A549 treated with Mapracorat at 1 μM for 4 hours (cell line): ENCODE measurements around the gene CALCB. TPM values are rescaled to one million over a fixed set of nuclear protein-coding genes. Genes with fewer than 3 reads are reported as not detected.

Source experiments
- total RNA-seq: library from RNA; stranded (reverse); fragments of 200-300 nt; extraction: Qiagen RNA extraction; gene quantifications from 5 replicates; pipeline ENCODE4 v1.2.3, GENCODE V29; 2022

Gene CALCB, protein sequence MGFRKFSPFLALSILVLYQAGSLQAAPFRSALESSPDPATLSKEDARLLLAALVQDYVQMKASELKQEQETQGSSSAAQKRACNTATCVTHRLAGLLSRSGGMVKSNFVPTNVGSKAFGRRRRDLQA
- 0.20 TPM in 1 of 5 replicates, not detected in the others for total RNA-seq

DNA sequence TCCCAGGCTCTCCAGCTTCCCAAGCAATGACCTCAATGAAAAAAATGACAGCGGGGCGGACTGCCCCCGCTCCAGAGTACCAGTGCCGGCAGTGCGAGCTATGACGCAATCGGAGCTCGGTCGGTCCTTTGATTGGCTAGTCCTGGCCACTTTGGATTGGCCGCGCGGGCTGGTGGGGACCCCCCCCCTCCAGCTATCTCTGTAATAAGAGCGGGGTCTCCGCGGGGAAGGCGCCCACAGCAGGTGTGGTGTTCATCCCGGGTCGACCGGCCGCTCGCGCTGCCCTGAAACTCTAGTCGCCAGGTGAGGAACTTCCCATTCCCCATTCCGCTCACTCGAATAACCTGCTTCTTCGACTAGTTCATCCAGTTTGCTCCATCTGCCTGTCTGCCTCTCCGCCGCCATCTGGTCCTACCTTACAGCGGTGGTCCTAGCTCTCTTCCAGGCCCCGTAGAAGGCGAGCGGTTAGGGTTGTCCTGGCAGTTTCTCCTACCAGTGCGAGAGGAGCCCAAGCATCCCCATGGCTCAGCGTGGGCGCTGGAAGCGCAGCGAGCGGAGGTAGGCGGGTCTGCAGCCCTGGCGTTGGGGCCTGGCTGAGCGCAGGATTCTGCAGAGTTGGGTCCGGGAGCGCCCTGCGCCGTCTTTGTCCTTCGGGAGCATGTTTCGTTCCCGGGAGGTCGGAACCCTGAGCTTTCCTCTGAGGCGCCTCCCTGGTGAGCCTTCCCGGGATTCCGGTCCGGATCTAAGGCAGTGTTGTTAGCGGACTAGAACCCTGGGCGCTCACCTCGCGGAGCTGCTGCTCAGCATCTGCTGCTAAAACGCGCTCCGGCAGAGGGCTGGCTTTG, at the start of gene CALCB:
Gene CALCB, plus strand, starts transcription at position 233 of the 845 bp plus-strand sequence. CDS start 1,126 bp downstream, outside the sequence.

DNA sequence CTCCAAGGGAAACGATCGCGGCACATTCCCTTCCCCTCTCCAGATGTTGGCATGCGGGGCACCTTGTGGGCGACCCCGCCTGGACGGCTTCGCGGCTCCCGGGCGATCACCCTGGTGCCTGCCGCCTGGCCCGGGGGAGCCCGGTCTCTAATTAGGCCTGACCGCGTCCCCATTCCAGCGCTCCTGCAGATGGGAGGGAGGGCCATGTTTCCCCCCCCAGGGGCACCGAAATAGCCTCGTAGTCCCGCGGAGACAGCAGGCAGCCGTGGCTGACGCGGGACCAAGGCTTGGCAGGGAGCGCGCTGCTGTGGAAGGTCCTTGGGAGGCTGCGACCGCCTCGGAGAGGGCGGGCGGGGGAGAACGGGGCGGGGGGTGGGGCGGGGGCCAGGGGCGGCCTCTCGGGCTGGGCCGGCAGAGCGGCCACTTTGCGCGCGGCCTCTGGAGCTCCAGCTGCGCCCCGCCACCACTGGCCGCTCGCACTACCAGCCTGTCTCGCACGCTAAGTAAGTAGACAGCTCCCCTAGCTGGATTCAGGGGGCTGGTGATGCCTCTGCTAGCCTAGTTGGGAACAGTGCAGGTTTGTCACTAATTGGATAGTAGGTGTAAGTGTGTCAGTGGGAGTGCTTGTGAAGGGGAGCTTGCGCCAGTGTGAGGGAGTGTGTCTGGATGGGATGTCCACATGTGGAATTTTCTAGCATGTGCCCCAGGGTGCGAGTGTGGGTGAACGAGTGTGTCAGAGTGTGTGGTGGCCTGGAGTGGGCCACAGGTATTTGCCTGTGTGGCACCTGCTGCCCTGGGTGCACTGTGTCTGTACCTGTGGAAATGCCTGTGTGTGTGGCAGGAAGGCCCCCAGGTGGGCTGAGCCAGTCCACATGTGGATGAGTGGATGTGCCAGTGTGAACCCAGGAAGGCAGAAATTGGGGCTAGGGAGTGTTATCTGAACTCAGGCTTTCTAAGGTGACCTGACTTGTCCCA, 41.4 kb downstream of the CALCB start, which contains the start of gene INSC:
Gene INSC, plus strand, starts transcription at position 423 of the 975 bp plus-strand sequence. CDS start 34,252 bp downstream, outside the sequence.

Other genes starting within 250 kb of the CALCB start
- gene CYP2R1, start 181.4 kb upstream of the CALCB start, total RNA-seq = 9.5 to 16.1 TPM (median 12.1 TPM) in 5 replicates
- 0.12 TPM in 1 of 5 replicates, not detected in the others for gene CALCA, start 101.2 kb upstream of the CALCB start, total RNA-seq
- gene INSC, start 41.3 kb downstream of the CALCB start, total RNA-seq = 0.06 to 0.17 TPM in 2 of 5 replicates, not detected in the others